HEK293 (cell line): ENCODE results near the gene PLD4.

Experiments
- GFI1B ChIP-seq: fragments of 450-650 bp; formaldehyde crosslinking; IDR thresholded peaks from 2 replicates; pipeline ENCODE4 v1.5.1; 2016; ENCODE audit warnings: missing biosample characterization, missing genetic modification characterization
- SALL2 ChIP-seq: fragments of 450-650 bp; formaldehyde crosslinking; IDR thresholded peaks from 2 replicates; pipeline ENCODE4 v1.5.0; 2017; ENCODE audit warnings: missing biosample characterization, mild to moderate bottlenecking, missing genetic modification characterization, borderline replicate concordance
- SP7 ChIP-seq: fragments of 450-650 bp; formaldehyde crosslinking; IDR thresholded peaks from 2 replicates; pipeline ENCODE4 v1.5.1; 2016; ENCODE audit warnings: missing biosample characterization, missing genetic modification characterization
- TRIM28 ChIP-seq: IDR thresholded peaks from 2 replicates; pipeline ENCODE4 v1.6.1; 2011; ENCODE audit warnings: low read length, control low read depth, borderline replicate concordance
- ZNF311 ChIP-seq: fragments of 450-650 bp; formaldehyde crosslinking; IDR thresholded peaks from 2 replicates; pipeline ENCODE4 v1.5.1; 2017; ENCODE audit warnings: missing biosample characterization, missing genetic modification characterization, borderline replicate concordance
- ZNF354C ChIP-seq: fragments of 450-650 bp; formaldehyde crosslinking; IDR thresholded peaks from 2 replicates; pipeline ENCODE4 v1.5.1; 2016; ENCODE audit warnings: missing biosample characterization, missing genetic modification characterization, low read depth, borderline replicate concordance
- ZNF423 ChIP-seq: fragments of 450-650 bp; formaldehyde crosslinking; IDR thresholded peaks from 2 replicates; pipeline ENCODE4 v1.5.1; 2016; ENCODE audit warnings: missing biosample characterization, missing genetic modification characterization
- ZNF658 ChIP-seq: fragments of 450-650 bp; formaldehyde crosslinking; IDR thresholded peaks from 2 replicates; pipeline ENCODE4; 2016; ENCODE audit warnings: missing biosample characterization, missing genetic modification characterization
- ZNF776 ChIP-seq: fragments of 450-650 bp; formaldehyde crosslinking; IDR thresholded peaks from 2 replicates; pipeline ENCODE4 v1.5.0; 2017; ENCODE audit warnings: missing biosample characterization, missing genetic modification characterization, borderline replicate concordance
- TF ChIP-seq, protein P1 (sequence below): sonication (generic); formaldehyde crosslinking; IDR thresholded peaks from 2 replicates; pipeline ENCODE4 v1.8.1; 2022; ENCODE audit warnings: mild to moderate bottlenecking, moderate library complexity, missing genetic modification reagents
- TF ChIP-seq, protein P2 (sequence below): fragments of 450-650 bp; formaldehyde crosslinking; IDR thresholded peaks from 2 replicates; pipeline ENCODE4 v1.5.1; 2016; ENCODE audit warnings: missing biosample characterization, missing genetic modification characterization
- TF ChIP-seq, protein P3 (sequence below): fragments of 450-650 bp; formaldehyde crosslinking; IDR thresholded peaks from 2 replicates; pipeline ENCODE4 v1.5.1; 2016; ENCODE audit warnings: missing biosample characterization, missing genetic modification characterization
- TF ChIP-seq, protein P4 (sequence below): fragments of 450-650 bp; formaldehyde crosslinking; conservative IDR thresholded peaks from 2 replicates; pipeline ENCODE4 v1.5.1; 2016; ENCODE audit warnings: low read depth, missing biosample characterization, missing genetic modification characterization
- TF ChIP-seq, protein P5 (sequence below): fragments of 450-650 bp; formaldehyde crosslinking; IDR thresholded peaks from 2 replicates; pipeline ENCODE4 v1.5.1; 2016; ENCODE audit warnings: missing biosample characterization, missing genetic modification characterization

DNA sequence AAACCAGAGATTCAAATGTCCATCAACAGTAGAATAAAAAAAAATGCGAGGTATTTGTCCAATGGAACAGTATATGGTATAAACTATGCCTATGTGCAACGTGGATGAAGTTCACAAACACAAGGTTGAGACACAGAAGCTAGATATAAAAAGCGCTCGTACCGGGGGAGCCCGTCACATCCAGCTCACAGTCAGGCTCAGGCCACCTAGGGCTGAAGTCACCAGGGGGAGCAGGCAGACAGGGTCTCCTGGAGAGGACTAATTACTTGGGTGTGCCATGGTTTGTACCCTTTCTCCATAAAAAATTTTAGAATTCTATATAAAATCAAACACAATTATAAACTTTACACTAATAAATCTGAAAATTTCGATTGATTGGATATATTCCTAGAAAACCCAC, 39.9 kb downstream of the PLD4 start:
- no peak for TF ChIP-seq SP7 (tag by site-specific recombination)
- TF ChIP-seq, protein P1, sequence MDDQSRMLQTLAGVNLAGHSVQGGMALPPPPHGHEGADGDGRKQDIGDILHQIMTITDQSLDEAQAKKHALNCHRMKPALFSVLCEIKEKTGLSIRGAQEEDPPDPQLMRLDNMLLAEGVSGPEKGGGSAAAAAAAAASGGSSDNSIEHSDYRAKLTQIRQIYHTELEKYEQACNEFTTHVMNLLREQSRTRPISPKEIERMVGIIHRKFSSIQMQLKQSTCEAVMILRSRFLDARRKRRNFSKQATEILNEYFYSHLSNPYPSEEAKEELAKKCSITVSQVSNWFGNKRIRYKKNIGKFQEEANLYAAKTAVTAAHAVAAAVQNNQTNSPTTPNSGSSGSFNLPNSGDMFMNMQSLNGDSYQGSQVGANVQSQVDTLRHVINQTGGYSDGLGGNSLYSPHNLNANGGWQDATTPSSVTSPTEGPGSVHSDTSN (CRISPR knock-in tag), result no peak
- TF ChIP-seq, protein P2, sequence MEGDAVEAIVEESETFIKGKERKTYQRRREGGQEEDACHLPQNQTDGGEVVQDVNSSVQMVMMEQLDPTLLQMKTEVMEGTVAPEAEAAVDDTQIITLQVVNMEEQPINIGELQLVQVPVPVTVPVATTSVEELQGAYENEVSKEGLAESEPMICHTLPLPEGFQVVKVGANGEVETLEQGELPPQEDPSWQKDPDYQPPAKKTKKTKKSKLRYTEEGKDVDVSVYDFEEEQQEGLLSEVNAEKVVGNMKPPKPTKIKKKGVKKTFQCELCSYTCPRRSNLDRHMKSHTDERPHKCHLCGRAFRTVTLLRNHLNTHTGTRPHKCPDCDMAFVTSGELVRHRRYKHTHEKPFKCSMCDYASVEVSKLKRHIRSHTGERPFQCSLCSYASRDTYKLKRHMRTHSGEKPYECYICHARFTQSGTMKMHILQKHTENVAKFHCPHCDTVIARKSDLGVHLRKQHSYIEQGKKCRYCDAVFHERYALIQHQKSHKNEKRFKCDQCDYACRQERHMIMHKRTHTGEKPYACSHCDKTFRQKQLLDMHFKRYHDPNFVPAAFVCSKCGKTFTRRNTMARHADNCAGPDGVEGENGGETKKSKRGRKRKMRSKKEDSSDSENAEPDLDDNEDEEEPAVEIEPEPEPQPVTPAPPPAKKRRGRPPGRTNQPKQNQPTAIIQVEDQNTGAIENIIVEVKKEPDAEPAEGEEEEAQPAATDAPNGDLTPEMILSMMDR, result no peak
- TF ChIP-seq, protein P3, sequence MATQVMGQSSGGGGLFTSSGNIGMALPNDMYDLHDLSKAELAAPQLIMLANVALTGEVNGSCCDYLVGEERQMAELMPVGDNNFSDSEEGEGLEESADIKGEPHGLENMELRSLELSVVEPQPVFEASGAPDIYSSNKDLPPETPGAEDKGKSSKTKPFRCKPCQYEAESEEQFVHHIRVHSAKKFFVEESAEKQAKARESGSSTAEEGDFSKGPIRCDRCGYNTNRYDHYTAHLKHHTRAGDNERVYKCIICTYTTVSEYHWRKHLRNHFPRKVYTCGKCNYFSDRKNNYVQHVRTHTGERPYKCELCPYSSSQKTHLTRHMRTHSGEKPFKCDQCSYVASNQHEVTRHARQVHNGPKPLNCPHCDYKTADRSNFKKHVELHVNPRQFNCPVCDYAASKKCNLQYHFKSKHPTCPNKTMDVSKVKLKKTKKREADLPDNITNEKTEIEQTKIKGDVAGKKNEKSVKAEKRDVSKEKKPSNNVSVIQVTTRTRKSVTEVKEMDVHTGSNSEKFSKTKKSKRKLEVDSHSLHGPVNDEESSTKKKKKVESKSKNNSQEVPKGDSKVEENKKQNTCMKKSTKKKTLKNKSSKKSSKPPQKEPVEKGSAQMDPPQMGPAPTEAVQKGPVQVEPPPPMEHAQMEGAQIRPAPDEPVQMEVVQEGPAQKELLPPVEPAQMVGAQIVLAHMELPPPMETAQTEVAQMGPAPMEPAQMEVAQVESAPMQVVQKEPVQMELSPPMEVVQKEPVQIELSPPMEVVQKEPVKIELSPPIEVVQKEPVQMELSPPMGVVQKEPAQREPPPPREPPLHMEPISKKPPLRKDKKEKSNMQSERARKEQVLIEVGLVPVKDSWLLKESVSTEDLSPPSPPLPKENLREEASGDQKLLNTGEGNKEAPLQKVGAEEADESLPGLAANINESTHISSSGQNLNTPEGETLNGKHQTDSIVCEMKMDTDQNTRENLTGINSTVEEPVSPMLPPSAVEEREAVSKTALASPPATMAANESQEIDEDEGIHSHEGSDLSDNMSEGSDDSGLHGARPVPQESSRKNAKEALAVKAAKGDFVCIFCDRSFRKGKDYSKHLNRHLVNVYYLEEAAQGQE (tag by site-specific recombination), result no peak
- no peak for TF ChIP-seq ZNF658 (tag by site-specific recombination)
- TF ChIP-seq ZNF311 (tag by site-specific recombination), result no peak
- TF ChIP-seq, protein P4, sequence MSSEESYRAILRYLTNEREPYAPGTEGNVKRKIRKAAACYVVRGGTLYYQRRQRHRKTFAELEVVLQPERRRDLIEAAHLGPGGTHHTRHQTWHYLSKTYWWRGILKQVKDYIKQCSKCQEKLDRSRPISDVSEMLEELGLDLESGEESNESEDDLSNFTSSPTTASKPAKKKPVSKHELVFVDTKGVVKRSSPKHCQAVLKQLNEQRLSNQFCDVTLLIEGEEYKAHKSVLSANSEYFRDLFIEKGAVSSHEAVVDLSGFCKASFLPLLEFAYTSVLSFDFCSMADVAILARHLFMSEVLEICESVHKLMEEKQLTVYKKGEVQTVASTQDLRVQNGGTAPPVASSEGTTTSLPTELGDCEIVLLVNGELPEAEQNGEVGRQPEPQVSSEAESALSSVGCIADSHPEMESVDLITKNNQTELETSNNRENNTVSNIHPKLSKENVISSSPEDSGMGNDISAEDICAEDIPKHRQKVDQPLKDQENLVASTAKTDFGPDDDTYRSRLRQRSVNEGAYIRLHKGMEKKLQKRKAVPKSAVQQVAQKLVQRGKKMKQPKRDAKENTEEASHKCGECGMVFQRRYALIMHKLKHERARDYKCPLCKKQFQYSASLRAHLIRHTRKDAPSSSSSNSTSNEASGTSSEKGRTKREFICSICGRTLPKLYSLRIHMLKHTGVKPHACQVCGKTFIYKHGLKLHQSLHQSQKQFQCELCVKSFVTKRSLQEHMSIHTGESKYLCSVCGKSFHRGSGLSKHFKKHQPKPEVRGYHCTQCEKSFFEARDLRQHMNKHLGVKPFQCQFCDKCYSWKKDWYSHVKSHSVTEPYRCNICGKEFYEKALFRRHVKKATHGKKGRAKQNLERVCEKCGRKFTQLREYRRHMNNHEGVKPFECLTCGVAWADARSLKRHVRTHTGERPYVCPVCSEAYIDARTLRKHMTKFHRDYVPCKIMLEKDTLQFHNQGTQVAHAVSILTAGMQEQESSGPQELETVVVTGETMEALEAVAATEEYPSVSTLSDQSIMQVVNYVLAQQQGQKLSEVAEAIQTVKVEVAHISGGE (tag by site-specific recombination), result no peak
- TF ChIP-seq ZNF776, result no peak
- TF ChIP-seq, protein P5, sequence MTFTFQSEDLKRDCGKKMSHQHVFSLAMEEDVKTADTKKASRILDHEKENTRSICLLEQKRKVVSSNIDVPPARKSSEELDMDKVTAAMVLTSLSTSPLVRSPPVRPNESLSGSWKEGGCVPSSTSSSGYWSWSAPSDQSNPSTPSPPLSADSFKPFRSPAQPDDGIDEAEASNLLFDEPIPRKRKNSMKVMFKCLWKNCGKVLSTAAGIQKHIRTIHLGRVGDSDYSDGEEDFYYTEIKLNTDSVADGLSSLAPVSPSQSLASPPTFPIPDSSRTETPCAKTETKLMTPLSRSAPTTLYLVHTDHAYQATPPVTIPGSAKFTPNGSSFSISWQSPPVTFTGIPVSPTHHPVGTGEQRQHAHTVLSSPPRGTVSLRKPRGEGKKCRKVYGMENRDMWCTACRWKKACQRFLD, result no peak
- no peak for TF ChIP-seq GFI1B
- no peak for TF ChIP-seq ZNF423 (tag by site-specific recombination)
- no peak for TF ChIP-seq ZNF354C (tag by site-specific recombination)
- no peak for TF ChIP-seq SALL2 (tag by site-specific recombination)
- no peak for TF ChIP-seq TRIM28
